SJSA1 (cell line): Measurements from ENCODE around the gene STK32B. TPM values are rescaled to one million over a fixed set of nuclear protein-coding genes. Genes with fewer than 3 reads are reported as not detected.
"Not testable (repeated sequence)": the region's sequence is repeated elsewhere in the genome, so short reads cannot be mapped to it uniquely, and the experiment has no call there.

Source experiments
- DNase-seq, 2 experiments: peaks; one replicate each; pipeline ENCODE4 v3.0.0-alpha.2; 2015 to 2020; ENCODE audit warnings: low spot score in 2 of 2, low read depth in 1 of 2
- H3K27ac ChIP-seq: fragments of 250-450 bp; sonication (Bioruptor Pico); 2 replicates; pipeline ENCODE4 v1.5.1; 2020; ENCODE audit warnings: mild to moderate bottlenecking, moderate library complexity
- H3K27me3 ChIP-seq: fragments of 250-450 bp; sonication (Bioruptor Pico); replicated peaks from 2 replicates; pipeline ENCODE4 v1.5.1; 2020; ENCODE audit warnings: mild to moderate bottlenecking, moderate library complexity
- H3K36me3 ChIP-seq: fragments of 250-450 bp; sonication (Bioruptor Pico); 2 replicates; pipeline ENCODE4 v1.5.1; 2020; ENCODE audit warnings: mild to moderate bottlenecking
- H3K4me1 ChIP-seq: fragments of 250-450 bp; sonication (Bioruptor Pico); replicated peaks from 2 replicates; pipeline ENCODE4 v1.6.1; 2021; ENCODE audit warnings: mild to moderate bottlenecking
- H3K4me3 ChIP-seq: fragments of 250-450 bp; sonication (Bioruptor Pico); 2 replicates; pipeline ENCODE4 v1.5.1; 2020; ENCODE audit warnings: mild to moderate bottlenecking
- H3K9me3 ChIP-seq: fragments of 250-450 bp; sonication (Bioruptor Pico); replicated peaks from 2 replicates; pipeline ENCODE4 v1.5.1; 2020; ENCODE audit warnings: mild to moderate bottlenecking
- total RNA-seq: library from RNA; depleted of rRNA; stranded (reverse); fragments of >200 nt; shearing (Covaris generic); gene quantifications from 2 replicates; pipeline ENCODE4 v1.2.3, GENCODE V29; 2014

STK32B gene
- total RNA-seq, 1 experiment from 2014 or later, result 0.50 TPM

DNA sequence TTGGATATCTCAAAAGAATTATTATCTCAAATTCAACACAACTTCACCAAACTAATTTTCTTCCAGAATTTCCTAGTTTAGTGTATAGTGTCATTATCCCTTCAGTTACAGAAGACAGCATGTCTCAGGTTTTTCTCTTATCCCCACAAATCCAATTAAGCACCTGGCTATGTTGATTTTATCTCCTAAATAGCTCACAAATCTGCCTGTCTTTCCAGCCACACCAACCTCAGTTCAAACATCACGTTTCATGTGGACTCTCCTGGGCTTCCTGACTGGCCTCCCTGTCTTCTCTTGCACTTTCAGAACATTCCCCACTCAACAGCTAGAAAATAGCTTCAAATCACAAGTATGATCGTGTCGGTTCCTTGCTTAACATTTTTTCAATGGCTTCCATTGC lies 14.8 kb downstream of the STK32B start:
- H3K36me3 ChIP-seq, result no peaks in the 10 kb centered on the region
- no peak overlapping the region for H3K4me3 ChIP-seq
- no peak overlapping the region for H3K27ac ChIP-seq
- H3K27me3 ChIP-seq, result no peaks in the 10 kb centered on the region
- H3K4me1 ChIP-seq, result no peaks in the 10 kb centered on the region
- H3K9me3 ChIP-seq, result no peaks in the 10 kb centered on the region
- no peak for DNase-seq

DNA sequence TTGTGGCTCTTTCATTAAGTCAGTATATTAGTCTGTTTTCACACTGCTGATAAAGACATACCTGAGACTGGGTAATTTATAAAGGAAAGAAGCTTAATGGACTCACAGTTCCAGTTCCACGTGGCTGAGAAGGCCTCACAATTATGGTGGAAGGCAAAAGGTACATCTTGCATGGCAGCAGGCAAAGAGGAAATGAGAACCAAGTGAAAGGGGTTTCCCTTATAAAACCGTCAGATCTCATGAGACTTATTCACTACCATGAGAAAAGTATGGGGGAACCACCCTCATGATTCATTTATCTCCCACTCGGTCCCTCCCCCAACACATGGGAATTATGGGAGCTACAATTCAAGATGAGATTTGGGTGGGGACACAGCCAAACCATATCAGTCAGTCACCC lies 15.7 kb downstream of the STK32B start:
- H3K27me3 ChIP-seq, H3K36me3 ChIP-seq, H3K4me3 ChIP-seq, H3K27ac ChIP-seq, H3K4me1 ChIP-seq, H3K9me3 ChIP-seq, DNase-seq: not testable (repeated sequence)

DNA sequence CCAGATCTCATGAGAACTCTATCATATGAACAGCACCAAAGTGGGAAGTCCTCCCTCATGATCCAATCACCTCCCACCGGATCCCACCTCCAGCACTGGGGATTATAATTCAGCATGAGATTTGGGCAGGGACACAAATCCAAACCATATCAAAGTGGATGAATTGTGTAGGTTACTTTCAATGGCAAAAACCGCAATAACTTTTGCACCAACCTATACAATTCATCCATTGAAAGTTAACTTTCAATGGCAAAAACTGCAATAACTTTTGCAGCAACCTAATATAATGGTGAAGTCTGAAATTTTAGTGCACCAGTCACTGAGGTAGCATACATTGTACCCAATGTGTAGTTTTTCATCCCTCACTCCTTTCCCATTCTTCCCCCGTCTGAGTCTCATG lies 16.6 kb downstream of the STK32B start:
- Histone ChIP-seq H3K27ac (no peak overlapping the region), H3K36me3 (no peaks in the 10 kb centered on the region), H3K9me3 (no peaks in the 10 kb centered on the region), H3K4me1 (no peaks in the 10 kb centered on the region), H3K27me3 (no peaks in the 10 kb centered on the region), H3K4me3 (no peak overlapping the region)
- no peak for DNase-seq

DNA sequence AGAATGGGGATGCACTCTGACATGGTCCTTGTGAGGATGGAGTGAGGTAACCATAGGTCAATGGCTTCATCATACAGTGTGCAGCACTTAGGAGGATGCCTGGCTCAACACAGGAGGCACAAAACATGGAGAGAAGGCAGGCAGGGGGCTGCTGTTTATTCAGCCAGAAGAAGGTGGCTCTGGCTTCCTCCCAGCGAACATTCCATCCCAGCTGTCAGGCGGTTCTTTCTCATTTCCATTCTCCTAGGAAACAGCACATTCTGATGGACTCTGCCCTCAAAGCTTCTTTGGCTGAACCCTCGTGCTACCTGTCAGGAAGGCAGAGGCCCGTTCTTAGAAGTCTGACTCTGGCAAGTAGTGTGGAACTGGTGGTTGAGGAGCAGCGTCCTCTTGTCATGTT lies 18.6 kb downstream of the STK32B start:
- Histone ChIP-seq H3K27me3 (no peaks in the 10 kb centered on the region), H3K4me1 (no peaks in the 10 kb centered on the region), H3K27ac (no peak overlapping the region), H3K36me3 (no peaks in the 10 kb centered on the region), H3K4me3 (no peak overlapping the region), H3K9me3 (no peaks in the 10 kb centered on the region)
- no peak for DNase-seq

DNA sequence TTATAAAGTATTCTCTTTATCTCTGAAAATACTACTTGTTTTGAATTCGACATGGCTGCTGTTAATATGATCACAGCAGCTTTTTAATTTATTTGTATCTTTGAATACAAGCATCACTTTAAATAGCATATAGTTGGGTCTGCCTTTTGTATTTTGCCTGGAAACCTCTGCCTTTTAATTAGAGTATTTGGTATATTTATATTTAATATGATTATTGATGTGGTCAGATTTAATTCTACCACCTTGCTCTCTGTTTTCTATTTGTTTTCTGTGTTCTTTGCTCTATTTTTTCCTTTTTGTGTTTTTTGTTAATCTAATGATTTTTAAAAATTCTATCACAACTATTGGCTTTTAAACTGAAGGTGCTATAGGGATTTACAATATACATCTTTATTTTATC lies 21.7 kb downstream of the STK32B start:
- Histone ChIP-seq H3K27me3 (no peaks in the 10 kb centered on the region), H3K4me1 (no peaks in the 10 kb centered on the region), H3K36me3 (no peaks in the 10 kb centered on the region), H3K4me3 (no peak overlapping the region), H3K9me3 (no peaks in the 10 kb centered on the region), H3K27ac (no peak overlapping the region)
- DNase-seq, result no peak

DNA sequence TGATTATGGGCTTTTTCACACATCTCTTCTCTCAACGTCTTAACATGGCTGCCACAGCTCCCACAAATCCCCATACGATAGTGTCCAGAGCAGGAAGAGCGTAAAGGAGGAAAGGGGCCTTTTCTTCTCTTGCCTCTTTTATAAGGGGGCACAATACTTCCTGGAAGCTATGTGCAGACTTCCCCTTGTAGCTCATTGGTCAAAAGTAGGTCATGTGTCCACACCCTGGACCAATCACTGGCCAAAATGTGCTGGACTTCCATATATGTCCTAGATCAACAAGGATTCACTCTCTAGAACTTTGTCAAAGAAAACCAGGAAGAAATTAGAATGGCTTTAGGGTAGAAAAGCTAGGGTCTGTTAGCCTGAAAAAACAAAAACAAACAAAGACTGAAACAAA lies 26.7 kb downstream of the STK32B start:
- no peaks in the 10 kb centered on the region for H3K27me3 ChIP-seq
- no peak overlapping the region for H3K27ac ChIP-seq
- H3K36me3 ChIP-seq, result no peaks in the 10 kb centered on the region
- H3K9me3 ChIP-seq, result no peaks in the 10 kb centered on the region
- no peak overlapping the region for H3K4me3 ChIP-seq
- no peak for DNase-seq
- no peaks in the 10 kb centered on the region for H3K4me1 ChIP-seq

DNA sequence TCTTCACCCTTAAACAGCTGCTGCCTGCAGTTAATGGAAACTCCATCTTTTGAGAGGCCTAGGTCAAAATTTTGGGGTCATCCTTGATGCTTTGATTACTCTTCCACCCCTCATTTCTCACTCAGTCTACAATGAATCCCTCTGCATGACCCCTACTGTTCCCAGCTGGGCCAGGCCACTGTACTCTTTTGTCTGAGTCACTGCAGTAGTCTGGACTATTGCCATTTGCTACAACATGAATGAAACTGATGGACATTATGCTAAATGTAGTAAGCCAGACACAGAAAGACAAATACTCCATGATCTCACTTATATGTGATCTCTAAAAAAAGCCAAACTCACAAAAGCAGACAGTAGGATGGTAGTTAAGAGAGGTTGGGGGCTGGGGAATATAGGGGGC lies 28.3 kb downstream of the STK32B start:
- Histone ChIP-seq H3K27ac (no peak overlapping the region), H3K27me3 (no peaks in the 10 kb centered on the region), H3K36me3 (no peaks in the 10 kb centered on the region), H3K4me3 (no peak overlapping the region), H3K9me3 (no peaks in the 10 kb centered on the region), H3K4me1 (no peaks in the 10 kb centered on the region)
- no peak for DNase-seq

DNA sequence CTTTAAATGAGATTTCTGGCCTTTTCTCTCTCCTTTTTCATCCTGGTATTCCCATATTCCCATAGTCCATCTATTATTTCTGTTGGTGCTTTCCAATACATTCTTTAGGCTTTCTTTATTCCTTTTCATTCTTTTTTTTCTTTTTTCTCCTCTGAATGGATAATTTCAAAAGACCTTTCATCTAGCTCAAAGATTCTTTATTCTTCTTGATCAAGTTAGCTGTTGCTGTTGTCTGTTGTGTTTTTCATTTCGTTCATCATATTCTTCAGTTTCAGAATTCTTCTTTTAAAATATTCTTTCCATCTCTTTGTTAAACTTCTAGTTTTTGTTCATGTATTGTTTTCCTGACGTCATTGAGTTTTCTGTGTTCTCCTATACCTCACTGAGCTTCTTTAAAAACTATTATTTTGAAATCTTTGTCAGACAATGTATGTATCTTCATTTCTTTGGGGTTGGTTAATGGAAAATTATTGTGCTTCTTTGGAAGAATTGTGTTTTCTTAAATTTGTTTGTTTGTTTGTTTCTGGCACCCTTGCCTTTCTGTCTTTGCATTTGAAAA lies 30.2 kb downstream of the STK32B start:
- no peaks in the 10 kb centered on the region for H3K9me3 ChIP-seq
- no peaks in the 10 kb centered on the region for H3K36me3 ChIP-seq
- no peak overlapping the region for H3K27ac ChIP-seq
- DNase-seq, result no peak
- no peak overlapping the region for H3K4me3 ChIP-seq
- H3K27me3 ChIP-seq, result no peaks in the 10 kb centered on the region
- no peaks in the 10 kb centered on the region for H3K4me1 ChIP-seq

DNA sequence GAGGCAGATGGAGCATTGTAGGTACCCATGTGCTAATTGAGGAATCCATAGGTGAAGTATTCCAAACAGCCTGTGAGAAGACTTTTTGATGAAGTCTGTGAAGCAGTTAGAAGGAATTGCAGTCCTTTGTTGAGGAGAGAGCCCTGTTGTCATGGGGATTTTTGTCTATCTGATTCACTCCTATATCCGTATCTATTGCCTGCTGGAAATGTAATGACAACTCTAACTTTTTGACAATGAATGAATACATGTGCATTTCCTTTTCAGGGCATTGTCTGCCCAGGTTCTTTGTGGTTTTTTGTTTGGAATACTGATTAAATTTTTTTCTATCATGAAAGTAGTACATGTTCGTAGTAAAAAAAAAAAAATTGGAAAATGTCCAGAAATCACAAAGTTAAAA lies 31.1 kb downstream of the STK32B start:
- Histone ChIP-seq H3K27ac (no peak overlapping the region), H3K4me1 (no peaks in the 10 kb centered on the region), H3K36me3 (no peaks in the 10 kb centered on the region), H3K9me3 (no peaks in the 10 kb centered on the region), H3K27me3 (no peaks in the 10 kb centered on the region), H3K4me3 (no peak overlapping the region)
- no peak for DNase-seq

DNA sequence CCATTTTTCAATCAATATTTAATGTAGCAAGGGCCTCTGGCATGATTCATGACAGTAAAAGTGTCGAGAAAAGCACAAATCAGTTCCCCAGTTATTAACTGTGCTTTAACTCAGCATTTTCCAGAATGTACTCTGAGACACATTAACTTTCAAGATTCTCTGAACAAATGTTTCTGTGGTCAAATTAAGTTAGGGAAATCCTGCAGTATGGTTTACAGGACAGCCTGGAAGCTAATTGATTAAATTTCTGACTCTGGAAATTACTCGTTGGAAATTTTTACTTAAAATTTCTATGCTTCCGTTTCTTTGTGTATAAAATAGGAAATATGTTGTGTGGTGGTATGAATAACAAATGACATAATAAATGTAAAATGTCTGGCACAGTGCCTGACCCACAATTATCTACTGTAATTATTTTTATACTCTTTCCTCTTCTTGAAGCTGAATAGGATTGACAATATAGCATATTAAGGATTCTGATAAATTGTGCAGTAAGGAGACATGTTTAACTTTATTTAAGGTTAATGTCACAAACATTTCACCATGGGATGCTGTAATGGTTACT lies 33.7 kb downstream of the STK32B start:
- H3K4me3 ChIP-seq, result no peak overlapping the region
- no peaks in the 10 kb centered on the region for H3K27me3 ChIP-seq
- H3K27ac ChIP-seq, result no peak overlapping the region
- no peaks in the 10 kb centered on the region for H3K36me3 ChIP-seq
- DNase-seq, result no peak
- no peaks in the 10 kb centered on the region for H3K4me1 ChIP-seq
- H3K9me3 ChIP-seq, result no peaks in the 10 kb centered on the region

DNA sequence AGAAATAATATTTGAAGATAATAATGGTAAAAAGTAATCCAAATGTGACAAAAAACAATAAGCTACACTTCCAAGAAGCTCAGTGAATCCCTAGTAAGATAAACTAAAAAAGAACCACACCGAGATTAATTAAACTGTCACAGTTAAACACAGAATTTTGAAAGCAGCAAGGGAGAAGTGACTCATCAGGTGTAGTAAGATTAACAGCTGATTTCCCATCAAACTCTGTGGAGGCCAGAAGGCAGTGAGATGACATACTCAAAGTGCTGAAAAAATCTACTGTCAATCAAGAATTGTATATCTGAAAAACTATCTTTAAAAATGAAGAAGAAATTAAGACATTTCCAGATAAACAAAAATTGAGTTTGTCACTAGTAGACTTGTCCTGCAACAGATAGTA lies 35.3 kb downstream of the STK32B start:
- no peaks in the 10 kb centered on the region for H3K27me3 ChIP-seq
- DNase-seq, result no peak

DNA sequence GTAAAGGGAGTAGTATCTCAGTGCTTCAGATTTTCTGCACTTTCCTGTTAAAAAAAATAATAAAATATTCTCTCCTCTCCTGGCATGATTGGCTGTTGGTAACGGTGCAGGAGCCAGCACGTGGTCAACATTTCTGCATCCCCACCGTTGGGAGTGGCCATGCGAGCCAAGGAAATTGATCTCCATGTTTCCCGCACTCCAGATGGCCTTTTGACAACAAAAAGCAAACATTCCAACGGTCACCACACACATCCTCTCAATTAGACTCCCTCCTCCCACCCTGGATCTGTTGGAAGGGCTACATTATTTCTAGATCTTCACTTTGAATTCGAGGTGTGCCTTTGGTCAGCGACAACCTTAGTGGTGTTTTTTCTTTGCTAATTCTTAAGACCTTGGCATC lies 45.0 kb downstream of the STK32B start:
- Histone ChIP-seq H3K27ac (no peak overlapping the region), H3K27me3 (no peaks in the 10 kb centered on the region)

More for the DNA sequence above, 35.3 kb downstream of the STK32B start:
- no peaks in the 10 kb centered on the region for H3K9me3 ChIP-seq
- H3K4me3 ChIP-seq, result no peak overlapping the region
- H3K4me1 ChIP-seq, result no peaks in the 10 kb centered on the region
- no peaks in the 10 kb centered on the region for H3K36me3 ChIP-seq
- no peak overlapping the region for H3K27ac ChIP-seq

DNA sequence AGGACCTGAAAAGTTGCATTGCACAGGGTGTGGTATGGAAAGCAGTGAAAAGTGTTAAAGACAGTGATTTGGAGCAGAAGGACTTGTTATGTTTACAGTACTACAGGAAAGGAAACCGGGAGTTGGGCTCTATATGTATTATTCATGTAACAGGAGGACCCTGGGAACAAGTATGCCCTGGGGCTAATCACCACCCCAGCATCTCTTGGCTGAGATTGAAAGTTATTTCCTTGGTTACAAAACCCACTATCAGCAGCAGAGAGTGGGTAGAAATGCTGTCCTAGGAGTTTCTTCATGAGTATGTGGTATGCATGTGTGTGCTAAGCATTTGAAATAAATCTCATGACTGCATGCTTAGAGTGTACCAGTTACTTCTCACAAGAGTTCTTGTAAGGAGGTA lies 46.9 kb downstream of the STK32B start:
- no peaks in the 10 kb centered on the region for H3K9me3 ChIP-seq
- DNase-seq, result no peak
- H3K36me3 ChIP-seq, result no peaks in the 10 kb centered on the region
- H3K27me3 ChIP-seq, result no peaks in the 10 kb centered on the region
- H3K4me1 ChIP-seq, result no peaks in the 10 kb centered on the region
- no peak overlapping the region for H3K27ac ChIP-seq
- H3K4me3 ChIP-seq, result no peak overlapping the region

More for the DNA sequence above, 45.0 kb downstream of the STK32B start:
- no peaks in the 10 kb centered on the region for H3K4me1 ChIP-seq
- no peaks in the 10 kb centered on the region for H3K9me3 ChIP-seq
- H3K4me3 ChIP-seq, result no peak overlapping the region
- H3K36me3 ChIP-seq, result no peaks in the 10 kb centered on the region
- DNase-seq, result no peak

DNA sequence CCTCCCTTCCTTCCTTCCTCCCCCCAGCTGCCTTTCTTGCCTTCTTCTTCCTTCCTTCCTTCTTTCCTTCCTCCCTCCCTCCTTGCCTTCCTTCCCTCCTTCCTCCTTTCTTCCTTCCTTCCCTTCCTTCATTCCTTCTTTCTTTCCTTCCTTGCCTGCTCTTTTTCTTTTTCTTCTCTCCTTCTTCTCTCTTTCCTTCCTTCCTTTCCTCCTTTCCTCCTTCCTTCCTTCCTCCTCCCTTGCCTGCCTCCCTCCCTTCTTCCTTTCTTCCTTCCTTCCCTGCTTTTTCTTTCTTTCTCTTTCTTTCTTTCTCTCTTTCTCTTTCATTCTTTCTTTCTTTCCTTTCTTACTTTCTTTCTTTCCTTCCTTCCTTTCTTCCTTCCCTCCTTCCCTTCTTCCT lies 49.1 kb downstream of the STK32B start:
- Histone ChIP-seq H3K4me1 (no peaks in the 10 kb centered on the region), H3K4me3 (no peak overlapping the region), H3K27me3 (no peaks in the 10 kb centered on the region), H3K27ac (no peak overlapping the region), H3K9me3 (no peaks in the 10 kb centered on the region), H3K36me3 (no peaks in the 10 kb centered on the region)
- DNase-seq, result no peak

DNA sequence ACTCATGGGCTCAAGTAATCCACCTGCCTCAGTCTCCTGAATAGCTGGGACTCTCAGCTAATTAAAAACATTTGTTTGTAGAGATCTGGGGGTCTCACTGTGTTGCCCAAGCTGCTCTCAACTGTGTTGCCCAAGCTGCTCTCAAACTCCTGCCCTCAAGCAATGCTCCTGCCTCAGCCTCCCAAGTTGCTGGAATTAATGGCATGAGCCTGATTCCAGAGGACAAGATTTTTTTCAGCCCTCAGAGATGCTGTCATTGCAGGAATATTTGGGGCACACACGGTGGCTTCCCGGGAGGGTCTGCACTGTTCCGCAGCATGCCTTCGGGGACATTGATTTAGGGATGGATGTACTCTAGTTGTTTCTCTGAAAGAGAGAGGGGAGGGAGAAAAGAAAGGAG lies 49.7 kb downstream of the STK32B start:
- Histone ChIP-seq H3K27me3 (no peaks in the 10 kb centered on the region), H3K36me3 (no peaks in the 10 kb centered on the region), H3K4me1 (no peaks in the 10 kb centered on the region), H3K27ac (no peak overlapping the region), H3K9me3 (no peaks in the 10 kb centered on the region), H3K4me3 (no peak overlapping the region)
- no peak for DNase-seq
